Ectodermal cell (in vitro differentiated cells): ENCODE results near the gene ACAP3.

Source experiments
- H3K27ac ChIP-seq: 2 replicates; pipeline ENCODE4 v1.7.0; 2013; ENCODE audit warnings: mild to moderate bottlenecking, low read depth, low read length; ENCODE audit not compliant: insufficient read depth, poor library complexity, severe bottlenecking
- H3K27me3 ChIP-seq: 2 replicates; pipeline ENCODE4 v1.7.0; 2013; ENCODE audit warnings: mild to moderate bottlenecking, low read length; ENCODE audit not compliant: insufficient read depth, control insufficient read depth, poor library complexity, severe bottlenecking
- H3K36me3 ChIP-seq: one replicate; pipeline ENCODE4 v1.7.0; 2013; ENCODE audit warnings: low read length; ENCODE audit not compliant: control insufficient read depth, insufficient read depth
- H3K4me1 ChIP-seq: one replicate; pipeline ENCODE4 v1.7.0; 2013; ENCODE audit warnings: low read length; ENCODE audit not compliant: control insufficient read depth, insufficient read depth
- H3K4me3 ChIP-seq: 2 replicates; pipeline ENCODE4 v1.7.0; 2013; ENCODE audit warnings: low read depth, low read length, control low read depth; ENCODE audit not compliant: insufficient read depth
- H3K9me3 ChIP-seq: 2 replicates; pipeline ENCODE4 v1.7.0; 2013; ENCODE audit warnings: mild to moderate bottlenecking, low read length, moderate library complexity; ENCODE audit not compliant: control insufficient read depth
- WGBS, 2 experiments: methylation state at CpG; one replicate each; pipeline ENCODE4 v1.1.7; 2013; ENCODE audit warnings: missing lambda C conversion rate in 2 of 2; 5-methylcytosine and 5-hydroxymethylcytosine counted together

Gene ACAP3

GRCh38 chr1:1273512-1274298 lies 34.0 kb downstream of the ACAP3 start, which contains the start of gene UBE2J2:
Gene UBE2J2 (minus strand): TSS chr1:1273854. CDS start chr1:1267992, 5,862 bp downstream.
- Histone ChIP-seq H3K27ac (no peak within 1 kb of the TSS), H3K27me3 (no peaks in the 10 kb centered on the region), H3K4me1 (peaks cover 22% of the 10 kb centered on the region), H3K9me3 (no peaks in the 10 kb centered on the region), H3K4me3 (peak within 1 kb of the TSS; percentile 97), H3K36me3 (no peaks in the 10 kb centered on the region)
- 0 to 1% methylated on average over 105 of the region's 105 CpGs for WGBS, 2 experiments

GRCh38 chr1:1273209-1273511 lies 34.6 kb downstream of the ACAP3 start:
- Histone ChIP-seq H3K27me3 (no peaks in the 10 kb centered on the region), H3K36me3 (no peaks in the 10 kb centered on the region), H3K4me1 (peaks cover 22% of the 10 kb centered on the region), H3K4me3 (peak overlapping the region; percentile 97), H3K27ac (no peak overlapping the region), H3K9me3 (no peaks in the 10 kb centered on the region)
- 1% methylated on average over 31 of the region's 31 CpGs for WGBS, 2 experiments

- no peaks in the 10 kb centered on the region for H3K9me3 ChIP-seq
- peak overlapping the region; percentile 97 for H3K4me3 ChIP-seq
- H3K36me3 ChIP-seq: peaks cover 5% of the 10 kb centered on the region
- H3K27ac ChIP-seq: no peak overlapping the region
- WGBS, 2 experiments: 57% methylated on average over 43 of the region's 43 CpGs
- H3K27me3 ChIP-seq: no peaks in the 10 kb centered on the region
- H3K4me1 ChIP-seq: peaks cover 22% of the 10 kb centered on the region
Observed at GRCh38 chr1:1272341-1273208, 35.2 kb downstream of the ACAP3 start.

GRCh38 chr1:1270813-1271212 lies 36.9 kb downstream of the ACAP3 start:
- Histone ChIP-seq H3K27ac (no peak overlapping the region), H3K4me1 (peaks cover 22% of the 10 kb centered on the region), H3K9me3 (no peaks in the 10 kb centered on the region), H3K4me3 (no peak overlapping the region), H3K36me3 (peaks cover 9% of the 10 kb centered on the region), H3K27me3 (no peaks in the 10 kb centered on the region)
- WGBS, 2 experiments: 92 to 95% methylated on average over 7 of the region's 7 CpGs

GRCh38 chr1:1268284-1268682 lies 39.4 kb downstream of the ACAP3 start:
- WGBS, 2 experiments: 96% methylated on average over 13 of the region's 13 CpGs
- Histone ChIP-seq H3K36me3 (peaks cover 18% of the 10 kb centered on the region), H3K9me3 (no peaks in the 10 kb centered on the region), H3K4me1 (peaks cover 14% of the 10 kb centered on the region), H3K27me3 (no peaks in the 10 kb centered on the region), H3K27ac (no peak overlapping the region), H3K4me3 (no peak overlapping the region)

- WGBS, 2 experiments: 97% methylated on average over 39 of the region's 39 CpGs
- Histone ChIP-seq H3K4me1 (peaks cover 14% of the 10 kb centered on the region), H3K9me3 (no peaks in the 10 kb centered on the region), H3K27me3 (no peaks in the 10 kb centered on the region), H3K36me3 (peaks cover 24% of the 10 kb centered on the region), H3K4me3 (no peak overlapping the region), H3K27ac (no peak overlapping the region)
Observed at GRCh38 chr1:1267488-1268283, 40.0 kb downstream of the ACAP3 start.

GRCh38 chr1:1264868-1265272 lies 42.9 kb downstream of the ACAP3 start:
- Histone ChIP-seq H3K27me3 (no peaks in the 10 kb centered on the region), H3K27ac (no peak overlapping the region), H3K9me3 (no peaks in the 10 kb centered on the region), H3K36me3 (peaks cover 32% of the 10 kb centered on the region), H3K4me3 (no peak overlapping the region), H3K4me1 (no peaks in the 10 kb centered on the region)
- 89 to 92% methylated on average over 10 of the region's 10 CpGs for WGBS, 2 experiments

GRCh38 chr1:1264026-1264425 lies 43.7 kb downstream of the ACAP3 start:
- Histone ChIP-seq H3K27ac (no peak overlapping the region), H3K27me3 (no peaks in the 10 kb centered on the region)

GRCh38 chr1:1262758-1263157 lies 45.0 kb downstream of the ACAP3 start:
- Histone ChIP-seq H3K4me3 (no peak overlapping the region), H3K27ac (no peak overlapping the region), H3K36me3 (peaks cover 36% of the 10 kb centered on the region), H3K9me3 (no peaks in the 10 kb centered on the region), H3K27me3 (no peaks in the 10 kb centered on the region), H3K4me1 (peaks cover 4% of the 10 kb centered on the region)
- 96 to 97% methylated on average over 8 of the region's 8 CpGs for whole genome bisulfite sequencing, 2 experiments

More at GRCh38 chr1:1264026-1264425, 43.7 kb downstream of the ACAP3 start:
- 96 to 97% methylated on average over 9 of the region's 9 CpGs for WGBS, 2 experiments
- Histone ChIP-seq H3K4me3 (no peak overlapping the region), H3K9me3 (no peaks in the 10 kb centered on the region), H3K36me3 (peaks cover 38% of the 10 kb centered on the region), H3K4me1 (no peaks in the 10 kb centered on the region)
